ENCODE measurements around the gene RIMBP2.

Gene RIMBP2

DNA sequence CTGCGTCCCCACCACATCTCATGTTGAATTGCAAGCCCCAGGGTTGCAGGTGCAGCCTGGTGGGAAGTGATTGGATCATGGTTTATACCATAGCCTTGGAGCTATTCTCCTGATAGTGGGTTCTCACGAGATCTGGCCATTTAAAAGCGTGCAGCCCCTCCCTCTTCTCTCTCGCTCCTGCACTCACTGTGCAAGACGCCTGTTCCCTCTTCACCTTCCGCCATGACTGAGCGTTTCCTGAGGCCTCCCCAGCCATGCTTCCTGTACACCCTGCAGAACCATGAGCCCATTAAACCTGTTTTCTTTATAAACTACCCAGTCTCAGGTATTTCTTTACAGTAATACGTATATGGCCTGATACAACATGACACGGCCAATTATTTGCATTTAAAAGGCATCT is 146.6 kb downstream of the RIMBP2 start:
- DNase-seq (ENCODE audit: low read depth in 2 of 2): no peak

DNA sequence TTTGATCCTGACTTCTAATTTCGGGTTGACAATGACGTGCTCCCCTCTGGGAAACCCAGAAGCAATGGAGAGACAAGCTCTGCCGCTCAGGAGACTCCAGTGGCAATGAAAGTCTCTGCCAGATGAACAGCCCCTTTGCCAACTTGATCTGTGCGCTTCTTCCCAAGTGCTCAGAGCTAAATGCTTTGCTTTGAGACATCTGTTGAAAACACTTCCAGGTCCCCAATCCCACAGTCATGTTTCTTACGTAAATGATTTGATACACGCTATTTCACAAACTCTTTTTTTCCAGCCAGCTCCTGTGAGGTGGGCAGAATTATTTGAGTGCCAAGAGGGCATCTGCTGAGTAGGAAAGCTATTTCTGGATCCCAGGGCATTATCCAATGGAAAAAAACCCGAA is 147.6 kb downstream of the RIMBP2 start:
- no peak for DNase-seq (ENCODE audit: low read depth in 2 of 2)

DNA sequence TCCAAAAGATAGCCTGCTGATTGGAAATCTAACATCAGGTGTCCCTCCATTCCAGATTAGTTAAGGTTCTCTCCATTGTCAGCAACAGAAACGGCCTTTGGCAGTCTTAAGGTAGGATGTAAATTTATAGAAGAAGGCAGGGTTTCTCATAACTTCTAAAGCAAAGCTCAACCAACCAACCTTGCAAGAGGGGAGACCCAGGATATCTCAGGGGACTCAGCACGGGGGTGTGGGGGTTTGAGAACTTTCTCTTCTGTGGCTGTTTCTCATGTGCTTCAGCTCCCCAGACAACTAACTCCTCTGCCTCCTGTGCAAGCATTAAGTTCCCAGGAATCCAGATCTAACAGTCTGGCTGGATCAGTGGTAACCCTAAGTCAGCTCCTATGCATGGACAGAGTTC is 148.1 kb downstream of the RIMBP2 start:
- no peak for DNase-seq (ENCODE audit: low read depth in 2 of 2)

DNA sequence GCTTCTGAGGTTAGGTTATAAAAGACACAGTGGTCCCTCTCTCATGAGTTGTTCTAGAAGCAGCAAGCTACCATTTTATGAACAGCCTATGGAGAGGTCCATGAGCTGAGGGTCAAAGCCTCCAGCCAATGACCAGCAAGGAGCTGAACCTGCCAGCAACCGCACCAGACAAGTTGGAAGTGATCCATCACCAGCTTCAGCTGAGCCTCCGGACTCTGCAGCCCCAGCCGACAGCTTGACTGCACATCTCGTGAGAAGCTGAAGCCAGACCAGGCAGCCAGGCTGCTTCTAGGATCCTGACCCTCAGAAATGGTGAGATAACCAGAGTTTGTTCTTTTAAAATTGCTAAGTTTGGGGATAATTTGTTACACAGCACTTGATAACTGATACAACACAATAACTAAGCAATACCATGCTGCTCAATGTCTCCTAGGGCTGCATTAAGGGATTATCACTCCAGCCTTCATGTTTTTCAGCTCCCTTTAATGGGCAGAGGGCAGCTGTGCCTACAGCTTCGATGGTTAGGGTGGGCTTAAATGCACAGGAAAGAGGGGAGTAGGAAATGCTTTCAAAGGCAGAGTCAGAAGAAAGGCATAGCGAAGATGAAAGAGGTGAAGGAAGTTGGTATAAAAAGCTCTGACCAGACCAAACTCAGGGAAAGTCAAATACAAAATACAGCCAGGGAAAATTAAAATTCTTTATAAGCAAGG is 149.5 kb downstream of the RIMBP2 start:
- DNase-seq (ENCODE audit: low read depth in 2 of 2): no peak

DNA sequence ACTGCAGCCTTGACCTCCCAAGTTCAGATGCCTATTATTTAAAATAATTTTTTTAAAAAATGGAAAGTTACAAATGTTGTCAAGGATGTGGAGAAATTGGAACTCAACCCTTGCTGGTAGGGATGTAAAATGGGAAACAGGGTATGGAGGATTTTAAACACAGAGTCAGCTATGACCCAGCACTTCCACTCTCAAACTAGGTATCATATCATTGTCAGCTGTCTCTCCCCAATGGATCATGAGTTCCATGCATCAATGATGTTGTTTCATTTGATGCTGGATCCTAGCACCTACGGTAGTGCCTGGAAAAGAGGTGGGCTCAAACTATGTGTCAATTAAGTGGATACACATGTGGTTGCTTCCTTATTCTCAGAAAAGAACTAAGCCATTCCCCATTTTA is 150.9 kb downstream of the RIMBP2 start:
- no peak for DNase-seq (ENCODE audit: low read depth in 2 of 2)

DNA sequence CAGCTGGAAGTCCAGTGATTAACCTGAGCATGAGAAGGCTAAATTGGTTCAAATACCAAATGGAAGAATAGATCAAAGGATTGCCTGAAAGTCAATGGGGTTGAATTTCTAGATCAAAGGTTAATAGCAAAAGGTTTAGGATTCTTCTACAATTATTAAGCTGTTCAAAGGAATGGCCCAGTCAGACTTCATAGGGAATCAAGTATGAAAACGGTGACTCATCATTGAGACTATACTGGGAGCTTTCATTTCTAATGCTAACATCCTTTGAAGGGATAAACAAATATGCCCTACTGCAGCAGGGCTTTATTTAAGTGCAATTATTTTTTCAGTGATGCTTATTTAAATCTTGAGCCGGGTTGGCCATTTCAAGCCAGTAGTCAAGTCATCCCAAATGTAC is 152.8 kb downstream of the RIMBP2 start:
- DNase-seq (ENCODE audit: low read depth in 2 of 2): no peak

DNA sequence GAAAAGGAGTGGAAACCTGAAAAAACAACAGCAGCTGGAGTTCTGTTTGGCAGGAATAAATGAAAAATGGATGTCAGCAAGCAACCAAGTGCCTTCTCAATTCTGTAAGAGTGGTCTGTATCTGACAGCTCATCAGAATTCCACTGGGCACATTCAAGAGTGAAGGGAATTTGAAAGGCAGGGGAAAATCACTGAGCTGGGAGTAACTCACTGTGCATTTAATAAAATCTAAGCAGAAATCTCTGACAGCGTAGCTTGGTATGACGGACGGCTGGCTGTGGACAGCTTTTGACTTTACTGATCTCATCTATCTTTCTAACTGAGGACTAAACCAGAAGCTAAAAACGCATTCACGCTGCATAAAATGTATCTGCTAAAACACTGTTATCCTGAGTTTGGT is 153.4 kb downstream of the RIMBP2 start:
- no peak for DNase-seq (ENCODE audit: low read depth in 2 of 2)

DNA sequence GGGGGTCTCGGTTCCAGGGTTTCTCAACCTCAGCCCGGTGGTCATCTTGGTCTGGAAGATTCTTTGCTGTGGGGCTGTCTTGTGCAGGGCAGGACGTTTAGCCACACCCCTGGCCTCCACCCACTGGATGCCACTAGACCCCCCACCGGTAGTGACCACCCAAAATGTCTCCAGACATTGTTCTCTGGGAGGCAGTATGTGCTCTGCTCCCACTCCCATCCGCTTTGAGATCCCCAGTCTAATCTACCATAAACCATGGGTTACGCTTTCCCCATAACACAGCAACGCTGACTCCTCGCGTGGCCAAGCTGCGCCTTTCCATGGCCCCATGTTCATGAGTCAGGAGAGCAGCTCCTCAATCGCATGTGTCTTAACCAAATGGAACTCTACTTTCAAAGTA is 155.8 kb downstream of the RIMBP2 start:
- DNase-seq (ENCODE audit: low read depth in 2 of 2): no peak

DNA sequence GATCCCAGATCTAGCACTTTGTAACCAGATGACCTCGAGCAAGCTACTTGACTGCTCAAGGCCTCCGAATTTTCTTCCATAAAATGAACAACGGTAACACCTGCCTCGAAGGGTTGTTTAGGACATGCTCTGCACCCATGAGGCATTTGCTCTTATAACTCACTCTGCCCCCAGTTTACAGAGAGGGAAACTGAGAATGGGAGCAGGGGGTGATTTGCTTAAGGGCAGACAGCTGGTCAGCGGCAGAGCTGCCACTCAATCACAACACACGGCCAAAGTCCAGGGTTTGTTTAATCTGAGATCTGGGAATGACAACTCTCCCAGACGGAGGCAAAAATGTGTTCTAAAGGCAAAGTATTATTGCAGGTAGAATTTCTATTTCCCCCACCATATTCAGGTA is 156.3 kb downstream of the RIMBP2 start:
- no peak for DNase-seq (ENCODE audit: low read depth in 2 of 2)

DNA sequence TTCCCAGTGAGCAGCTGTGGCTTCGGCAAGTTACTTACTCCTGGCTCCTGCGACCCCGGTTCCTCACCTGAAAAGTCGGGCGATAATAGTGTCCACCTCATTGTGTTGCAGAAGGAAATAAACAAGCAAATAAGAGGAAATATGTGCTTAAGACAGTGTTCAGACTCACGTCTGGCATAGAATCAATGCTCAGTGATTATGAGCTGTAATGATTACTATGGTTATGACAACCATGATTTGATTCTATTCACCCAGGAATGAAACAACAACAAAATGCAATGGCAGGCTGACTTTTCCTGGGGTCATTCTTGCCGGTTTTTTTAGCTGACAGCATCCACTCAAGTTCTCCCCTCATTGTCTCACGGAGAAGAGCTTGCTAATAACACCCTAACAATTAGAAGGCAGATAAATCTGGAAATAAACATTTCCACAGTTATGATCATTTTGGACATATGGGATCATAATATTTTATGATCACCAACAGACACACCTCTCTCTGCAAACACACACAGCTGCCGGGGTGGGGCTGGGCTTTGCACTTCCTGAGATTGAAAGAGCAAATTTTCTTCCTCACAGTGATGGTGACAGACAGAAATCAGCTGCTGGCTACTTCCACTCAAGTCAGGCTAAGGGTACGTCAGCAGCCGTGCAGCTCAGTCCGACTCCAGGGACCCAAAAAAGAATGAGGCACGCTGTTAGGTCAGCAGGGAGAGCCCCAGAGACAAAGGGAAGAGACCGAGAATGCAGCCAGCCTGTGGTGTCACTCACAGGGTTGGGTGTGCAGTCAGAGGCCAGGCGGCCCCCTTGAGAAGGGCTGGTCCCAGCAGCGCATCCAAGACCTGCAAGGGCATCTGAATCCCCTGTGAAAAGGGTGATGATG is 158.0 kb downstream of the RIMBP2 start:
- DNase-seq (ENCODE audit: low read depth in 2 of 2): no peak

DNA sequence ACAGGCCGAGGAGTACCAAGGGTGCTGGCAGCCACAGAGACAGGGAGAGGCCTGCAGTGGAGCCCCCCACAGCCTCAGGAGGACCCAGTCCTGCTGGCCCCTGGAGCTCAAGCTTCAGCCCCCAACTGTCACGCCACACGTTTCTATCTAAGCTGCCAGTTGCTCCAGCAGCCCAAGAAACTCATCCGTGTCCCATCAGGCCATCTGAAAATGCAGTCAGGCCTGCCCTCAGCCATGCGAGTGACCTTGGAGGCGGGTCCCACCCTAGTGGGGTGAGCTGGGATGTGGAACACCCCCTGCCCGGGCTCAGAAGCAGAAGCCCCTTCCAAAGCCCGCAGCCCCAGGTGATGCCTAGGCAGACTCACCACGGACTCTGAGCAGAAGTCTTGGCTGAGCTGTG is 158.9 kb downstream of the RIMBP2 start:
- DNase-seq (ENCODE audit: low read depth in 2 of 2): no peak

DNA sequence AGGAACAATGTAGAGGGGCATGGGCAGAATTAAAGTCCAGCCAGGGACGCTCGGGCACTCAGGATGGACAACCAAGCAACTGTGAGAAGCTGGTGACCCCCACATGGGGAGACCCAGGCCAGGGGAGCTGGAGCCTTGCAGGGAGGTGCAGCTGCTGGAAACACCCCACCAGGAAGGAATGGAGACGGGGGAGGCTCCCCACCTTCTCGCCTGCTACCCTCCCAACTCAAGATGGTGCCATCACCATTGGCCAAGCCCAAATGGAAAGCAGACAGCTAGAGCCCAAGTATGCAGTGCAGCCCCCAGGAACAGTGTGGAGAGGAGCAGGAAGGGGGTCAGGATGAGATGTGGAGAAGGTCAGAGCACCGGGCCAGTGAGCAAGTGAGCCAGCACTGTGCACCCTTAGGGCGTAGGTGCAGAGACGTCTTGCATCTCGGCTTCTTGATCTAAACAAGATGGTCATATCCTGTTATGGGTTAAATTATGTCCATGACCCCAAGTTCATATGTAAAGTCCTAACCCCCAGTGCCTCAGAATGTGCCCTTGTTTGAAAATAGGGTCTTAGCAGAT is 159.5 kb downstream of the RIMBP2 start:
- DNase-seq (ENCODE audit: low read depth in 2 of 2): no peak

DNA sequence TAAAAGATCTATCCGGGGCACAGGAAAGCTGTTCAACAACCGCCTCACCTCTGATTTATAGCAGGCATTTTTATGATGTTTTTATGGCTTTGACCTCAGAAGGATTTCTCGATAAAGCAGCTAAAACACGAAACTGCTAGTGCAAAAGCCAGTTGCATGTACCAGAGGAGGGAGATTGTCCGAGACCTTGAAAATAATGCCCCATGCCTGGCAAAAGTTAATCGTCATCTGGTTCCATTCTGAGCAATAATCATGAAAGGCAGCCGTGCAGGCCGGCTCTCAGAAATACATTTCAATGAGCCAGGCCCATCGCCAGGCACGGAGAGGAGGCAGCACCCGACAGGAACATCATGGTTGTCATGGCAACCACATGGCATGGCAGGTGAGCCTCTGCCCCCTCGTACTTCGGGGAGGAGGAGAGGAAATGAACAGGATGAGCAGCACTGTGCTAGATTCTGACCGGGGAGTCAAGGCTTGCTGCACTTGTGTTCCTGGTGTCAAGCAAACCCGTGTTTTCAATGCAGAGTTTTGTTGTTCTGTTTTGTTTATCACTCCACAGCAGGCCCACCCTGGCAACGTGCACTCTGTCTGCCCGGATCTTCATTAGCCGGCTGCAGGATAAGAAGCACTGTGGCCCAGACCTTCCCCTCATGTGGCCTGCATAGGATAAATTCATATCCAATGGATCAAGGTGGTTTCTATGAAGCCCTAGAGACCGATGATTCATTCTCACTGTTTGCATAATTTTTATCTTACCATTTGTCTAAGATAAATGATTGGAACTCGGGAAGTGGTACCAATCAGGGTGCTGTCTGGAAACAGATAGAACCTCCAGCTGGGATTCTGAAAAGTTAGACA is 160.2 kb downstream of the RIMBP2 start:
- DNase-seq (ENCODE audit: low read depth in 2 of 2): no peak

DNA sequence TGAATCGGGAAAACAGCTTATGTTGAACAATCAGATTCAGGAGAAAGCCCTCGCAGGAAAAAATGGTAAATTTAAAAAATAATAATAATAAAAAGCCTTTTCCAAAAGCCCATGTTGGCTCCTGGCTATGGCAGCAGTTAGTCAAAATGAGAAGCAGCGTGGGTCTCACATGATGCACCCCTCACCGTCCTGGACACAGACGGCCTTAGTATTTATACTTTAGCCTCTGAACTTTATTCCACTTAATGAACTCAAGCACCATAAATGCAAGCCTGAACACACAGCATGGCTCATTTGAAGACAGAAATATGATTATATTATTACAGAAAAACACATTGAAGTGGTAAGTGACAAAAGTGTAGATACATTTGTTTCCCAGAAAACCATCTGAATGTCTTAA is 160.9 kb downstream of the RIMBP2 start:
- no peak for DNase-seq (ENCODE audit: low read depth in 2 of 2)

DNA sequence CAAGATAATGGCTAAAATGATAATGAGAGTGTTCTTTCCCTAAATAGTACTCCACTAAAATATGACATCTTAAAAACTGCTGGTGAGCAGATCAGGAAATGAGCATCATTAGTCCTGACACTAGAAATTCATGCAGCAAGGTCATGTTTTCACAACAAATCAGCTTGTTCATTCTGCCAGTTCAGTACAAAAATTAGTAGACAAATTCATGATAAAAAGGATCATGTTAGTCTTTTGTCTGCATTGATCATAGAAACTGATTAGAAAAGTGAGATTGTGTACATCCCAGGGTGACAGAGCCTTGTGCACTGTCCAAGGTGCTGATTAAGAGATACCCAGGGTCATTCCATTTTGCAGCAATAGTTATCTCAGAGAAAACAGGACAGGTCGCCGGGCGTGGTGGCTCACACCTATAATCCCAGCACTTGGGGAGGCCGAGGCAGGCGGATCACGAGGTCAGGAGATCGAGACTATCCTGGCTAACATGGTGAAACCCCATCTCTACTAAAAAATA is 163.6 kb downstream of the RIMBP2 start:
- no peak for DNase-seq (ENCODE audit: low read depth in 2 of 2)

DNA sequence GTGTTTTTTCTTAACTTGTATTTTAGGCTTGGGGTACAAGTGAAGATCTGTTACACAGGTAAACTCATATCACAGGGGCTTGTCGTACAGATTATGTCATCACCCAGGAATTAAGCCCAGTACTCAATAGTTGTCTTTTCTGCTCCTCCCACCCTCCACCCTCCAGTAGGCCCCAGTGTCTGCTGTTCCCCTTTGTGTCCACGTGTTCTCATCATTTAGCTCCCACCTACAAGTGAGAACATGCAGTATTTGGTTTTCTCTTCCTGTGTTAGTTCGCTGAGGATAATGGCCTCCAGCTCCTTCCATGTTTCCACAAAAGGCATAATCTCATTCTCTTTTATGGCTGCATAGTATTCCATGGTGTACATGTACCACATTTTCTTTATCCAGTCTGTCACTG is 166.7 kb downstream of the RIMBP2 start:
- DNase-seq (ENCODE audit: low read depth in 2 of 2): no peak

DNA sequence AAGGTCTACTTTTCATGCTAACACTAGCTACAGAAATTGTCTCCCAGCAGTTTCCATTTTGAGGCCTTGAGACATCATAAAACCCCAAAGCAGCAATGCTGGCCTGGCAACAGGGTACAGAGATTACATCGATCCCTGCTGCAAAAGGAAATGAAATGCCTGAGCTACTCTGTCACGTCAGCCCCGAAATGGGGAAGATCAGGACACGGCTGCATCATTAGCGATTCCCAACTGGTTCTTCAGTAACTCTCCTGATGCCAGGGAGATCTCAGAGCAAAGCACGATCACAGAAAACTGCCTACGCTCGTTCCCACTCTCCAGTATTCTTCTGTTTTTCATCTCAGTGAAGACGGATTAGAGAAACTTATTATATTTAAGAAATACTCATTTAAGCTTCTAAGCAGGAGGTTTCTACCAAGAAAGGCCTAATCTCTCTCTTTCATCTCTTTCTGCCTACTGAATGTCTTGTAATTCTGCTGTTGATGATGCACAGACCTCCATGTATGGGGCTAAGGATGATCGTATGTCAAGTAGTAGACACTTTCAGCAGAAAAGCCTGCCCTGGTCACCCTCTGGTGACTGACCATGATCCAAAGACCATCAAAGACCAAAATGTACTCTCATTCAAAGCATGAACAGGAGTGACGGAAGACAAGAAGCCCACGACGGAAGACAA is 168.5 kb downstream of the RIMBP2 start:
- no peak for DNase-seq (ENCODE audit: low read depth in 2 of 2)

DNA sequence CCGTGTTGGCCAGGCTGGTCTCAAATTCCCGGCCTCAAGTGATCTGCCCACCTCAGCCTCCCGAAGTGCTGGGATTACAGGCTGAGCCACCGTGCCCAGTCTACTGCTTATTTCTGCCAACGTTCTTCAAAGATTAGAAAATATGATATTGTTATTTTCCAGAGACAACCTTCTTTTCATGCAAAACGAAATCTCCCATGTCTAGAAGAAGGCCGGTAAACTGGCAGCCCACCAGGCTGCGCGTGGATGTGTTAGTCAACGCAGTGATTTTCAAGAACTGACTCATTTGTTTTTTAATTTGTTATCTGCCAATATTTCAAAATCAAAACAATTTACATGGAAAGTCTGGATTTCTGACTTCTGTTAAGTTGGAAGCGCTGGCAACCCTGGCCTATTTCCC is 169.6 kb downstream of the RIMBP2 start:
- DNase-seq (ENCODE audit: low read depth in 2 of 2): no peak

DNA sequence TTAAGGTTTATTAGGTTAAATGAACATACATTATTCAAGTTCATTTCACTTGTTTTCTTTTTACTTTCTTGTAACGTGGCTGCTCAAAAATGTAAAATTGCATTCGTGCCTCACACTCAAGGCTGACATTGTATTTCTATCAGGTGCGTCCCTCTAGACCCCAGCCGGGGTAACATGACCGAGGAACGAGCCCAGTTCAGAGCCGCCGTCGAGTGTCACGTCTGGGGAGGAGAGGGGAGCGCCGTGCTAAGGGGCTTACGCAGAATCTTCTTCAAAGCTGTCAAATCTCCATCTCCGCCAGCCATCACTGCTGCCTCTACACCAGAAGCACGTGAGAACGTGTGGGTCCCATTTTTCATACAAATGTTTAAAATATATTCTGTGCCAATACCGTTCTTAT is 170.6 kb downstream of the RIMBP2 start:
- DNase-seq (ENCODE audit: low read depth in 2 of 2): no peak

DNA sequence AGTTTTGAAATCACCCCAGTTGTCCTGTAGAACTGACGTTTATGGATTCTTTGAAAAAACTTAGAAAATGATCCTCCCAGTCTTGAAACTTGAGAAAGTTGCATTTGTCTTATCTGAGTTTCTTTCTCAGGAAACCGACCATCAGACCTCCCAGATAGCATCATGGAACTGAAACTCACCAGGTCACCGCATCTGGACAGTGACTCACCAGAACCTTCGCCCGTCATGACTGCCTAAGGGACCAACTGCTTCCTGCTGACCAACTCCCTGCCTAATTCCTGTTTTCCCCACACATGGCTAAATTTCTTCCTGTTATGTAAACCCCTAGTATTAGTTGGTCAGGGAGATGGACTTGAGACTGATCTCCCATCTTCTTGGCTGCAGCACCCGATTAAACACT is 175.7 kb downstream of the RIMBP2 start:
- DNase-seq (ENCODE audit: low read depth in 2 of 2): no peak

DNA sequence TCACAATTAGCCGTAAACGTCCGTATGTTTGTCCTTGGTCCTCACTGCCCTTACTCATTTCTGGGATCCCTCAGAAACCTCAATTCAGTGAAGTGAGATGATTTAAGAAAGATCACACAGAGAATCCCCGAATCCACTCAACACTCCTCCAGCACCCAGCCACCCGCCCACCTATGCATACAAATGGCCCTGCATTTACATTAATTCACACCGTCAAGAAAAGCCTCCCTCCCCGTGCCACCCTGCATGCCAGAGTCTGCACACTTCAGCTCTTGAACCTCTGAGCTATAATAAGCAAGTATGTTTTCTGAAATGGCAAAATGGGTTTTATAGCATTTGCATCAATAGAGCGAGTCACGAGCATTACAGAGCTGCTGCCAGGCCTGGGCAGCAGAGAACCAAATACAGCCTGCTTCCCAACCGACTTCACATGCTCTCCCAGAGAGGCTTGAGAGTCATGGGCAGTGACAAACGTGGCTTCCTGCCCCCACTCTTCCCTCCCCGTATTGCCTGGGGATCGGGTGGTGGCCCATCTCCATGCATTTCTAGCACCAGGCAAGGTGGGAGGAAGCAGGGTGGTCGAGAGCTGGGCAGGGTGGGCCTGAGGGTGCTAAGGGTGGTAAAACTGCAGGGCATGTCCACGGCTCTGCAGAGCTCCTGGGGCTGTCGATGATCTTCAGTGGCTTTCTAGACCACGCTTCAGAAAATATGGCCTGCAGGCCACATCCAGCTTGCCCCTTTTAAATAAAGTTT is 177.6 kb downstream of the RIMBP2 start:
- DNase-seq (ENCODE audit: low read depth in 2 of 2): no peak
